HCT116 (cell line): ENCODE measurements around the gene MAP3K5. TPM values are rescaled to one million over a fixed set of nuclear protein-coding genes. Genes with fewer than 3 reads are reported as not detected.

ENCODE experiments used
- ATAC-seq: fragments of 200-7000 bp; cut with Tn5 transposase; 2 replicates; pipeline ENCODE4 v1.9.1; 2020; ENCODE audit warnings: mild to moderate bottlenecking, moderate library complexity
- BruUV-seq: library from RNA; stranded (reverse); fragments of 400-500 nt; replicated peaks from 2 replicates; lab custom pipeline; 2021; lab: Mats Ljungman, UMichigan
- CTCF ChIA-PET: fragments of 300-600 bp; sonication (Branson Sonifier 250); formaldehyde crosslinking; loops from one replicate; lab custom pipeline; 2021; ENCODE audit warnings: antibody characterized with exemption; lab: Charles Lee
- POLR2A ChIA-PET: fragments of 300-600, 350-600 bp; sonication (Branson Sonifier 250); formaldehyde crosslinking; loops from one replicate; lab custom pipeline; 2021; ENCODE audit warnings: antibody characterized with exemption; lab: Charles Lee
- RAD21 ChIA-PET, 2 experiments: fragments of 300-600 bp; sonication (Branson Sonifier 250); formaldehyde crosslinking; loops; one replicate each; lab custom pipeline; 2023; ENCODE audit warnings: low total read pairs in 2 of 2; ENCODE audit not compliant: uncharacterized antibody in 2 of 2, unreplicated experiment in 2 of 2, low non-redundant PET in 1 of 2; lab: Charles Lee
- DNase-seq: peaks from one replicate; pipeline ENCODE4 v3.0.0-alpha.2; 2010; ENCODE audit warnings: low read depth, low spot score
- H2AFZ ChIP-seq: fragments of 200-600 bp; shearing (Covaris generic), sonication (generic); 2 replicates; pipeline ENCODE4 v1.6.1; 2017; ENCODE audit warnings: low read depth, mixed run types, mixed read lengths, antibody characterized with exemption, low read length; ENCODE audit not compliant: poor library complexity, severe bottlenecking
- H3K27ac ChIP-seq: 2 replicates; pipeline ENCODE4 v1.5.1; 2012; ENCODE audit warnings: low read depth, low read length
- H3K27me3 ChIP-seq: fragments of 200-600 bp; sonication (generic); 2 replicates; pipeline ENCODE4 v1.6.1; 2016; ENCODE audit warnings: mixed run types, low read length, mixed read lengths; ENCODE audit not compliant: insufficient read depth
- H3K36me3 ChIP-seq, 2 experiments: fragments of 200-500 bp in 1 of 2; fragments of 200-600 bp in 1 of 2; sonication (Bioruptor generic) in 1 of 2; sonication (generic) in 1 of 2; 2 replicates each; pipeline versions ENCODE4 v1.5.1 to v1.6.1; 2014 to 2016; ENCODE audit warnings: low read length in 2 of 2, inconsistent platforms in 1 of 2, mixed read lengths in 1 of 2, mixed run types in 1 of 2; ENCODE audit not compliant: insufficient read depth in 2 of 2, control insufficient read depth in 1 of 2
- H3K4me1 ChIP-seq, 2 experiments: fragments of 200-600 bp in 1 of 2; sonication (generic) in 1 of 2; 2 replicates each; pipeline versions ENCODE4 v1.5.1 to v1.6.1; 2012 to 2017; ENCODE audit warnings: low read length in 2 of 2, inconsistent platforms in 1 of 2, mild to moderate bottlenecking in 1 of 2, mixed read lengths in 1 of 2, mixed run types in 1 of 2, moderate library complexity in 1 of 2; ENCODE audit not compliant: insufficient read depth in 2 of 2, control insufficient read depth in 1 of 2
- H3K4me2 ChIP-seq: fragments of 200-600 bp; sonication (generic); 2 replicates; pipeline ENCODE4 v1.6.1; 2017; ENCODE audit warnings: mixed run types, low read length, mixed read lengths
- H3K4me3 ChIP-seq, 2 experiments: fragments of 200-600 bp in 1 of 2; sonication (generic) in 1 of 2; replicated peaks in 1 of 2; 2 replicates each; pipeline ENCODE4 v1.5.1; 2011 to 2016; ENCODE audit warnings: low read length in 2 of 2, control low read depth in 1 of 2, low read depth in 1 of 2, mild to moderate bottlenecking in 1 of 2, mixed read lengths in 1 of 2, mixed run types in 1 of 2
- H3K79me2 ChIP-seq: fragments of 200-600 bp; sonication (generic); 2 replicates; pipeline ENCODE4 v1.6.1; 2017; ENCODE audit warnings: mild to moderate bottlenecking, mixed run types, low read length, moderate library complexity, mixed read lengths; ENCODE audit not compliant: insufficient read depth
- H3K9ac ChIP-seq: fragments of 200-600 bp; sonication (generic); 2 replicates; pipeline ENCODE4 v1.6.1; 2016; ENCODE audit warnings: low read length, mixed read lengths
- H3K9me2 ChIP-seq: fragments of 200-600 bp; sonication (generic), shearing (Covaris generic); 2 replicates; pipeline ENCODE4 v1.6.1; 2017; ENCODE audit warnings: mixed run types, mild to moderate bottlenecking, moderate library complexity; ENCODE audit not compliant: insufficient read depth
- H3K9me3 ChIP-seq, 2 experiments: fragments of 200-500 bp in 1 of 2; fragments of 200-600 bp in 1 of 2; sonication (Bioruptor generic) in 1 of 2; sonication (generic) in 1 of 2; 2 replicates each; pipeline ENCODE4 v1.6.1; 2014 to 2017; ENCODE audit warnings: low read length in 2 of 2, mixed read lengths in 2 of 2, inconsistent platforms in 1 of 2, low read depth in 1 of 2, mild to moderate bottlenecking in 1 of 2, mixed run types in 1 of 2, moderate library complexity in 1 of 2; ENCODE audit not compliant: control insufficient read depth in 1 of 2, insufficient read depth in 1 of 2
- H4K20me1 ChIP-seq: fragments of 200-600 bp; sonication (generic), shearing (Covaris generic); 2 replicates; pipeline ENCODE4 v1.6.1; 2017; ENCODE audit warnings: mixed run types, mild to moderate bottlenecking, moderate library complexity; ENCODE audit not compliant: insufficient read depth
- ATF3 ChIP-seq: IDR thresholded peaks from 2 replicates; pipeline ENCODE4 v1.6.1; 2012
- CTCF ChIP-seq, 3 experiments: fragments of 200-600 bp in 1 of 3; sonication (generic) in 1 of 3; IDR thresholded peaks in 2 of 3; conservative IDR thresholded peaks in 1 of 3; 2 replicates each; pipeline ENCODE4 v1.5.1; 2012 to 2017; ENCODE audit warnings: low read depth in 2 of 3, low read length in 2 of 3, antibody characterized with exemption in 1 of 3, borderline replicate concordance in 1 of 3, control low read depth in 1 of 3, mild to moderate bottlenecking in 1 of 3, mixed read lengths in 1 of 3, mixed run types in 1 of 3, moderate library complexity in 1 of 3; ENCODE audit not compliant: insufficient read depth in 1 of 3
- EZH2phosphoT487 ChIP-seq: fragments of 200-600 bp; IDR thresholded peaks from 2 replicates; pipeline ENCODE4 v1.6.1; 2018; ENCODE audit warnings: antibody characterized with exemption, borderline replicate concordance
- RAD21 ChIP-seq: IDR thresholded peaks from 2 replicates; pipeline ENCODE4 v1.6.1; 2012; ENCODE audit warnings: low read depth, mild to moderate bottlenecking
- SIN3A ChIP-seq: IDR thresholded peaks from 2 replicates; pipeline ENCODE4 v1.6.1; 2012; ENCODE audit warnings: low read depth
- YY1 ChIP-seq: IDR thresholded peaks from 2 replicates; pipeline ENCODE4 v1.6.1; 2011; ENCODE audit warnings: low read length, low read depth, moderate library complexity, mild to moderate bottlenecking; ENCODE audit not compliant: insufficient replicate concordance; ENCODE audit errors: extremely low read depth
- intact Hi-C: fragments of 100-400 bp; cut with micrococcal nuclease; formaldehyde crosslinking; loops from 2 replicates; pipeline ENCODE4 v1.10.0; 2022
- total RNA-seq: library from RNA; stranded (reverse); gene quantifications from one replicate; pipeline ENCODE4 v1.2.1, GENCODE V29; 2021; ENCODE audit not compliant: unreplicated experiment

MAP3K5 gene
- total RNA-seq, 1 experiment from 2014 or later: 11.8 TPM

DNA sequence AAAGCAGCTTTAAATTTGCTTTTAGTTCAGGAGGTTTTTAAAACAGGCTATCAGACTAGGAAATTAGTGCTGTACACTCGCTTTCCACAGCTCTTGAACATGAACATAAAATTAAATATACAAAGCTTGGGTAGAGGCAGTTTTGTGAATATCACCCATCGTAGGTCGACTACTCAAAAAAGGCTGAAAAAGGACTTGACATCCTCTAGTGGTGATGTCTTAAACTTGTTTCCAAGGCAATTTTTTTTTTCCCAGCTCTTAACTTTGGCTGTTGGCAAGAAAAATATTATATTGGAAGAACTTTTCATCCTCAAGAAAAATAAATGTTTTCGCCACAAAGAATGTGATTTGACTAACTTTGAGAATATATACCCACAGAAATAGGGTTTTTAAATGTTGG, 244.9 kb downstream of the MAP3K5 start:
- no TSS peak for BruUV-seq
- Histone ChIP-seq H3K4me2 (no peak overlapping the region), H3K9ac (no peak overlapping the region), H3K9me3 (no peaks in the 10 kb centered on the region), H3K36me3 (no peaks in the 10 kb centered on the region), H3K27me3 (no peaks in the 10 kb centered on the region), H3K9me2 (no peaks in the 10 kb centered on the region), H3K27ac (no peak overlapping the region), H3K79me2 (peaks cover 55% of the 10 kb centered on the region), H4K20me1 (no peaks in the 10 kb centered on the region), H3K4me1 (peaks cover 6 to 17% of the 10 kb centered on the region in 2 experiments; a peak in 3 of 4 replicates), H3K4me3 (no peak overlapping the region), H2AFZ (no peak overlapping the region)
- TF ChIP-seq SIN3A (no peak), YY1 (no peak), CTCF (IDR thresholded peaks at IDR 0.05 in 2 of 3, conservative IDR thresholded peaks at IDR 0.05 in 1 of 3; ENCODE audit: borderline replicate concordance in 1 of 3, insufficient read depth in 1 of 3, low read depth in 2 of 3, low read length in 2 of 3) (peak in 2 of 3 experiments; percentile 52 to 55; a peak in 4 of 6 replicates), EZH2phosphoT487 (no peak), RAD21 (peak; percentile 56), ATF3 (no peak)
- intact Hi-C loops: loop anchor here (5.0 kb wide), 1 partner anchor 170 kb away; no protein-coding TSS in a partner anchor
- ChIA-PET RAD21 (no interaction called here), POLR2A (interaction anchor here (0.8 kb wide), 1 partner anchor 258 kb away, joined by 4 read pairs; the partner anchor contains the start of gene BCLAF1), CTCF (interaction anchor here (0.7 to 1.3 kb wide), 8 partner anchors 8 to 320 kb away, joined by 3 to 5 read pairs (median 3); partner anchors contain the start of gene MAP3K5)
- DNase-seq: peak; percentile 21
- ATAC-seq: no peak
